ENCODE measurements around the gene CABP4. TPM values are rescaled to one million over a fixed set of nuclear protein-coding genes. Genes with fewer than 3 reads are reported as not detected.

Gene CABP4
- total and polyA plus RNA-seq, 10 of the 15 experiments (the other 5 are each of a cell fraction or from before 2014, with no cell fraction given), result 0.04 to 0.41 (median 0.14) TPM; not detected in 2

GRCh38 chr11:67405688-67406339 lies 49.3 kb upstream of the CABP4 start:
- in situ Hi-C loops (cut with MboI), result no loop called here
- ATAC-seq (no peak), FAIRE-seq (no peak), DNase-seq (ENCODE audit: low read depth, low spot score) (no peak)
- BruUV-seq (replicated peaks), result no TSS peak
- Histone ChIP-seq H3K27ac (ENCODE audit: control insufficient read depth, insufficient read depth) (peak overlapping the region; percentile 48), H3K9me3 (replicated peaks; ENCODE audit: control insufficient read depth, insufficient read depth, low read length) (no peaks in the 10 kb centered on the region; the same call in 2 of the 3 replicates), H3K4me1 (ENCODE audit: control insufficient read depth, insufficient read depth, low read length) (peaks cover 68% of the 10 kb centered on the region), H4K20me1 (ENCODE audit: control insufficient read depth, insufficient read depth) (no peaks in the 10 kb centered on the region; the same call in 1 of the 2 replicates), H3K4me2 (ENCODE audit: control insufficient read depth, insufficient read depth) (peak overlapping the region; percentile 69), H2AFZ (ENCODE audit: control insufficient read depth, low read depth, low read length) (no peak overlapping the region), H3K36me3 (ENCODE audit: control insufficient read depth in 2 of 2, insufficient read depth in 2 of 2, low read length in 1 of 2) (peaks cover 0 to 2% of the 10 kb centered on the region in 2 experiments; a peak in 1 of 4 replicates), H3K79me2 (ENCODE audit: control insufficient read depth, insufficient read depth, low read length) (peaks cover 41% of the 10 kb centered on the region), H3K4me3 (peak overlapping the region; percentile 82; the same call in 1 of the 2 replicates), H3K27me3 (replicated peaks in 1 of 2; ENCODE audit: control insufficient read depth in 2 of 2, insufficient read depth in 2 of 2, low read length in 1 of 2) (no peaks in the 10 kb centered on the region), H3K9ac (ENCODE audit: control insufficient read depth, insufficient read depth, low read length) (peak overlapping the region; percentile 91; the same call in 1 of the 2 replicates)
- CTCF ChIA-PET, result interaction anchor here (1.2 to 4.9 kb wide), 3 partner anchors 32 to 54 kb away, joined by 3 to 53 read pairs (median 9); partner anchors contain the start of genes CORO1B and PTPRCAP
- RAD21 ChIA-PET (ENCODE audit: unreplicated experiment), result interaction anchor here (0.6 to 6.4 kb wide), 2 partner anchors 15 to 31 kb away, joined by 3 to 112 read pairs; partner anchors contain the start of gene PTPRCAP
- intact Hi-C loops (cut with micrococcal nuclease; ENCODE audit: unreplicated experiment), result no loop called here
- TF ChIP-seq E4F1 (IDR thresholded peaks at IDR 0.05; ENCODE audit: borderline replicate concordance, partially characterized antibody) (no peak), NR2F1 (conservative IDR thresholded peaks at IDR 0.05) (peak; percentile 82; the same call in 1 of the 2 replicates)
- POLR2A ChIA-PET, result interaction anchor here (0.5 to 7.3 kb wide), 8 partner anchors 13 to 80 kb away, joined by 3 to 112 read pairs (median 34); partner anchors contain the start of genes AIP, POLD4, PTPRCAP and TMEM134
- WGBS (ENCODE audit: insufficient coverage, insufficient replicate concordance, low lambda C conversion rate, missing lambda C conversion rate), result 97% methylated on average over 9 of the region's 9 CpGs
- SMC1A ChIA-PET (ENCODE audit: uncharacterized antibody, unreplicated experiment), result interaction anchor here (5.7 kb wide), 1 partner anchor 32 kb away, joined by 46 read pairs; the partner anchor contains the start of gene PTPRCAP

Data from GM12878 (cell line).